Measurements from ENCODE around the gene WDR82. TPM values are rescaled to one million over a fixed set of nuclear protein-coding genes. Genes with fewer than 3 reads are reported as not detected.

The WDR82 gene
- total and polyA plus RNA-seq, 2 of the 8 experiments (the other 6 are each of a cell fraction or from before 2014, with no cell fraction given): 33.5 to 82.7 TPM

DNA sequence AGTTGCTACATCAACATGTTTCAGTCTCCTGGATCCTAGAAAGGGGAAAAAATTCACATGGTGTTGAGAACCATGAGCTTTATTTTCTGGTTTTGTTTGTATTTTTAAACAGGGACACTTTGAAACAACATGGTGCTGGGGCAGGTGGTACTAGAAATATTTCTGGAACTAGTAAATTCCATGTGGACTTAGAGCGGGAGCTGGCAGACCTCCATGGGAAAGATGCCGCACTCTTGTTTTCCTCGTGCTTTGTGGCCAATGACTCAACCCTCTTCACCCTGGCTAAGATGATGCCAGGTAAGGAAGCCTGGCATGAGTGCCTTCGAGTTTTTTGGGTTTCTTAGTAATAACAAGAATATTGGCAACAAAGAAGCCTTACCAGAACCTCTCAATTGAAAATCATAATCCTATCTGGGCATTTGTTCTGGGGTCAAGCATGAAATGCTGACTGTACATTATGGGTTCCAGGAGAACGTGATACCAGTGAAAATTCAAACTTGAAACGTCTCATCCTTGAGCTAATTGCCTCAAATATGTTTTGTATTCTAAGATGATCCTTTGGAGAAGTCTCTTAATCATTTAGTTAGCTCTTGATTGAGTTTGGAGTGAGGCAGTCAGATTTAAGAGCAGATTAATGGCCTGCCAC lies 72.6 kb downstream of the WDR82 start:
- no peaks in the 10 kb centered on the region for H3K79me1 ChIP-seq (ENCODE audit: low read depth, low read length)
- no peaks in the 10 kb centered on the region for H3K9me3 ChIP-seq (ENCODE audit: insufficient read depth in 2 of 2, low read depth in 1 of 2, low read length in 1 of 2)
- peaks cover 47 to 94% (median 77%) of the 10 kb centered on the region in 4 experiments for H3K36me3 ChIP-seq (ENCODE audit: control insufficient read depth in 2 of 4, insufficient read depth in 4 of 4, low read length in 3 of 4)
- no peak overlapping the region for H2BK5ac ChIP-seq (ENCODE audit: low read depth, low read length)
- no peak overlapping the region for H2AK5ac ChIP-seq (ENCODE audit: low read depth, low read length)
- no peak overlapping the region for H2AFZ ChIP-seq (ENCODE audit: low read length)
- no peak overlapping the region for H3K23ac ChIP-seq (ENCODE audit: insufficient read length)
- no peaks in the 10 kb centered on the region for H3K27me3 ChIP-seq (replicated peaks in 1 of 4; ENCODE audit: control insufficient read depth in 3 of 4, extremely low read depth in 1 of 4, insufficient read depth in 3 of 4, low read length in 3 of 4)
- H3K9ac ChIP-seq (replicated peaks in 1 of 4; ENCODE audit: extremely low read depth in 1 of 4, low read depth in 3 of 4, low read length in 3 of 4): no peak overlapping the region
- TF ChIP-seq CHD1 (IDR thresholded peaks at IDR 0.05; ENCODE audit: low read depth, low read length): no peak
- TF ChIP-seq BRCA1 (IDR thresholded peaks at IDR 0.05; ENCODE audit: low read depth, low read length): no peak
- TF ChIP-seq KDM4A (IDR thresholded peaks at IDR 0.05; ENCODE audit: low read depth, low read length, severe bottlenecking): no peak
- no peak for TF ChIP-seq CTBP2 (IDR thresholded peaks at IDR 0.05; ENCODE audit: borderline replicate concordance, insufficient read depth, insufficient read length, low read length)
- TF ChIP-seq ZNF274 (IDR thresholded peaks at IDR 0.05; ENCODE audit: borderline replicate concordance, extremely low read depth, low read length): no peak
- no peaks in the 10 kb centered on the region for H3K23me2 ChIP-seq (ENCODE audit: low read depth, low read length)
- H4K5ac ChIP-seq (ENCODE audit: insufficient read length, low read depth, low read length): no peak overlapping the region
- H4K8ac ChIP-seq (ENCODE audit: extremely low read depth, insufficient read depth, low read length): no peak overlapping the region
- peaks cover 0 to 1% of the 10 kb centered on the region in 2 experiments for H4K20me1 ChIP-seq (replicated peaks in 1 of 2; ENCODE audit: control insufficient read depth in 1 of 2, insufficient read depth in 2 of 2, low read length in 2 of 2)
- H2BK15ac ChIP-seq (ENCODE audit: low read length): no peak overlapping the region
- no peak overlapping the region for H3K4me3 ChIP-seq (ENCODE audit: extremely low read depth in 1 of 4, insufficient read depth in 2 of 4, low read depth in 3 of 4, low read length in 4 of 4)
- H3K79me2 ChIP-seq (ENCODE audit: control insufficient read depth in 1 of 2, insufficient read depth in 2 of 2, low read length in 2 of 2): no peaks in the 10 kb centered on the region
- H3K4me2 ChIP-seq (ENCODE audit: insufficient read depth in 1 of 2, low read depth in 2 of 2, low read length in 2 of 2): no peak overlapping the region
- H3K4me1 ChIP-seq (replicated peaks in 1 of 4; ENCODE audit: control insufficient read depth in 3 of 4, insufficient read depth in 4 of 4, low read length in 3 of 4): no peaks in the 10 kb centered on the region
- H3K56ac ChIP-seq (replicated peaks; ENCODE audit: insufficient read length, low read depth, low read length): no peak overlapping the region
- no peak overlapping the region for H3K4ac ChIP-seq (replicated peaks; ENCODE audit: insufficient read length, low read depth, low read length)
- 94% methylated on average over 6 of the region's 6 CpGs; no CpG with 5 or more reads in 1 of the 2 experiments for WGBS, 2 experiments (ENCODE audit: extremely low coverage in 1 of 2, insufficient coverage in 1 of 2, insufficient read length in 1 of 2, insufficient replicate concordance in 2 of 2, low coverage in 1 of 2, low lambda C conversion rate in 2 of 2, missing lambda C conversion rate in 1 of 2)
- DNase-seq (ENCODE audit: low read depth in 1 of 2, low spot score in 2 of 2): no peak
- H2BK20ac ChIP-seq (ENCODE audit: low read length): no peak overlapping the region
- ChIA-PET CTCF (ENCODE audit: partially characterized antibody) (interaction anchor here (0.6 to 4.1 kb wide), 8 partner anchors 9 to 459 kb away, joined by 3 to 28 read pairs (median 4); partner anchors contain the start of gene ACY1), POLR2A (ENCODE audit: partially characterized antibody) (interaction anchor here (1.5 kb wide), 1 partner anchor 73 kb away, joined by 4 read pairs; the partner anchor contains the start of gene WDR82)
- no peak overlapping the region for H3K27ac ChIP-seq (ENCODE audit: low read depth, low read length)
- no peak for FAIRE-seq
- H2BK12ac ChIP-seq (ENCODE audit: low read depth, low read length): no peak overlapping the region
- no peak overlapping the region for H3K14ac ChIP-seq (ENCODE audit: insufficient read length)
- no peak overlapping the region for H2BK120ac ChIP-seq (replicated peaks; ENCODE audit: low read depth, low read length)
- no peak overlapping the region for H4K91ac ChIP-seq (replicated peaks; ENCODE audit: insufficient read length, low read length)
- H3K18ac ChIP-seq (ENCODE audit: extremely low read depth, low read length): no peak overlapping the region
